H54 (cell line): ENCODE data around the gene SKIC3.

Experiments used
- DNase-seq: peaks from one replicate; pipeline ENCODE4 v3.0.0; 2011; ENCODE audit warnings: low spot score, mixed read lengths; ENCODE audit not compliant: insufficient read length
- FAIRE-seq: peaks from 3 replicates; lab custom pipeline; 2011; peaks lifted over from hg19 to GRCh38; lab: Jason Lieb, UNC
- POLR2A ChIP-seq: IDR thresholded peaks from 2 replicates; pipeline ENCODE4 v1.6.1; 2011; ENCODE audit warnings: low read depth, mild to moderate bottlenecking, low read length

SKIC3 gene

GRCh38 chr5:95554647-95555548 lies at the start of gene SKIC3, which contains the start of gene ARSK:
Gene SKIC3 (minus strand): TSS chr5:95554977. CDS start chr5:95547150, 7,827 bp downstream.
Gene ARSK (plus strand): TSS chr5:95555101. CDS start chr5:95555279, 178 bp downstream.
- peak; percentile 61 for TF ChIP-seq POLR2A
- DNase-seq: peak; percentile 68
- peak; percentile 97 for FAIRE-seq

- no peak for DNase-seq
- no peak for TF ChIP-seq POLR2A
- no peak for FAIRE-seq
Measured at GRCh38 chr5:95600557-95600956, 45.8 kb upstream of the SKIC3 start.

GRCh38 chr5:95599252-95599651 lies 44.5 kb upstream of the SKIC3 start:
- FAIRE-seq: no peak
- TF ChIP-seq POLR2A: no peak
- DNase-seq: no peak

- no peak for DNase-seq
- no peak for TF ChIP-seq POLR2A
- no peak for FAIRE-seq
Measured at GRCh38 chr5:95595289-95595931, 40.6 kb upstream of the SKIC3 start.

- DNase-seq (peak; percentile 22), FAIRE-seq (peak; percentile 99)
- no peak for TF ChIP-seq POLR2A
Measured at GRCh38 chr5:95591490-95591901, 36.7 kb upstream of the SKIC3 start.

- FAIRE-seq: peak; percentile 11
- TF ChIP-seq POLR2A: no peak
- no peak for DNase-seq
Measured at GRCh38 chr5:95590880-95591279, 36.1 kb upstream of the SKIC3 start.

GRCh38 chr5:95583992-95584391 lies 29.2 kb upstream of the SKIC3 start:
- DNase-seq (no peak), FAIRE-seq (peak; percentile 52)
- TF ChIP-seq POLR2A: no peak

GRCh38 chr5:95581576-95581975 lies 26.8 kb upstream of the SKIC3 start:
- DNase-seq (no peak), FAIRE-seq (no peak)
- no peak for TF ChIP-seq POLR2A

- FAIRE-seq: no peak
Measured at GRCh38 chr5:95572016-95572415, 17.2 kb upstream of the SKIC3 start.

GRCh38 chr5:95565280-95565920 lies 10.6 kb upstream of the SKIC3 start:
- no peak for DNase-seq
- no peak for TF ChIP-seq POLR2A
- FAIRE-seq: no peak

More at GRCh38 chr5:95572016-95572415, 17.2 kb upstream of the SKIC3 start:
- TF ChIP-seq POLR2A: no peak
- DNase-seq: no peak

GRCh38 chr5:95564450-95564849 lies 9.7 kb upstream of the SKIC3 start:
- TF ChIP-seq POLR2A: no peak
- FAIRE-seq (peak; percentile 58), DNase-seq (no peak)

- FAIRE-seq (no peak), DNase-seq (no peak)
Measured at GRCh38 chr5:95563367-95563766, 8.6 kb upstream of the SKIC3 start.

GRCh38 chr5:95562282-95562681 lies 7.5 kb upstream of the SKIC3 start:
- no peak for TF ChIP-seq POLR2A
- DNase-seq (no peak), FAIRE-seq (no peak)

More at GRCh38 chr5:95563367-95563766, 8.6 kb upstream of the SKIC3 start:
- TF ChIP-seq POLR2A: no peak

GRCh38 chr5:95557841-95558240 lies 3.1 kb upstream of the SKIC3 start:
- FAIRE-seq: no peak
- DNase-seq: no peak
- TF ChIP-seq POLR2A: no peak

- FAIRE-seq (no peak), DNase-seq (no peak)
- TF ChIP-seq POLR2A: no peak
Measured at GRCh38 chr5:95555553-95555952, 776 bp upstream of the SKIC3 start.
